ENCODE data around the gene GRAMD1A.
"Not testable (repeated sequence)": the region's sequence is repeated elsewhere in the genome, so short reads cannot be mapped to it uniquely, and the experiment has no call there.

Gene GRAMD1A

GRCh38 chr19:35028600-35028885 is 28.4 kb downstream of the GRAMD1A start:
- peaks cover 0 to 15% (median 14%) of the 10 kb centered on the region in 3 experiments for H3K27me3 ChIP-seq (ENCODE audit: control insufficient read depth in 3 of 3, insufficient read depth in 3 of 3, low read depth in 1 of 3, low read length in 3 of 3)
- not testable (repeated sequence) for H3K4me1 ChIP-seq (ENCODE audit: control insufficient read depth in 2 of 2, insufficient read depth in 1 of 2, low read depth in 1 of 2, low read length in 2 of 2); H3K18ac ChIP-seq (ENCODE audit: low read length); H2AFZ ChIP-seq (ENCODE audit: low read length); H3K4me3 ChIP-seq (ENCODE audit: low read length in 2 of 2); H3K14ac ChIP-seq (ENCODE audit: low read length); DNase-seq (ENCODE audit: low spot score); H2BK15ac ChIP-seq (ENCODE audit: low read length); H3K9me3 ChIP-seq (replicated peaks in 1 of 2; ENCODE audit: control insufficient read depth in 2 of 2, insufficient read depth in 1 of 2, low read depth in 1 of 2, low read length in 2 of 2); H2BK120ac ChIP-seq (ENCODE audit: low read depth, low read length); H3K9ac ChIP-seq (ENCODE audit: low read depth, low read length, poor library complexity); H3K4ac ChIP-seq (ENCODE audit: low read length); H4K8ac ChIP-seq (ENCODE audit: low read depth, low read length); H3K79me1 ChIP-seq (ENCODE audit: low read depth, low read length); H3K23ac ChIP-seq (ENCODE audit: low read depth, low read length, poor library complexity); H2BK12ac ChIP-seq (ENCODE audit: low read length); H3K27ac ChIP-seq (replicated peaks; ENCODE audit: low read length); H3K4me2 ChIP-seq (ENCODE audit: insufficient read depth, low read length, poor library complexity, severe bottlenecking); H2AK5ac ChIP-seq (ENCODE audit: low read depth, low read length); H2BK5ac ChIP-seq (ENCODE audit: low read length); H4K91ac ChIP-seq (ENCODE audit: low read depth, low read length, poor library complexity)
- H3K36me3 ChIP-seq (replicated peaks in 1 of 2; ENCODE audit: control insufficient read depth in 2 of 2, insufficient read depth in 2 of 2, low read length in 2 of 2), result peaks cover 34 to 49% of the 10 kb centered on the region in 2 donors
- WGBS, 2 donors (ENCODE audit: extremely low coverage in 2 of 2, insufficient read length in 2 of 2, insufficient replicate concordance in 1 of 2), result no CpG with 5 or more reads among the region's 3 CpGs

GRCh38 chr19:35029275-35029736 is 29.2 kb downstream of the GRAMD1A start:
- H3K4ac ChIP-seq (ENCODE audit: low read length); H2BK120ac ChIP-seq (ENCODE audit: low read depth, low read length); H3K18ac ChIP-seq (ENCODE audit: low read length); H3K9ac ChIP-seq (ENCODE audit: low read depth, low read length, poor library complexity); H3K9me3 ChIP-seq (replicated peaks in 1 of 2; ENCODE audit: control insufficient read depth in 2 of 2, insufficient read depth in 1 of 2, low read depth in 1 of 2, low read length in 2 of 2); DNase-seq (ENCODE audit: low spot score); H2BK12ac ChIP-seq (ENCODE audit: low read length); H3K4me1 ChIP-seq (ENCODE audit: control insufficient read depth in 2 of 2, insufficient read depth in 1 of 2, low read depth in 1 of 2, low read length in 2 of 2); H3K4me2 ChIP-seq (ENCODE audit: insufficient read depth, low read length, poor library complexity, severe bottlenecking); H3K79me1 ChIP-seq (ENCODE audit: low read depth, low read length); H2BK5ac ChIP-seq (ENCODE audit: low read length); H4K8ac ChIP-seq (ENCODE audit: low read depth, low read length); H2AK5ac ChIP-seq (ENCODE audit: low read depth, low read length); H3K14ac ChIP-seq (ENCODE audit: low read length); H3K27ac ChIP-seq (replicated peaks; ENCODE audit: low read length); H3K4me3 ChIP-seq (ENCODE audit: low read length in 2 of 2); H4K91ac ChIP-seq (ENCODE audit: low read depth, low read length, poor library complexity); H2BK15ac ChIP-seq (ENCODE audit: low read length); H2AFZ ChIP-seq (ENCODE audit: low read length): not testable (repeated sequence)
- Histone ChIP-seq H3K23ac (ENCODE audit: low read depth, low read length, poor library complexity) (peak overlapping the region; percentile 91), H3K27me3 (ENCODE audit: control insufficient read depth in 3 of 3, insufficient read depth in 3 of 3, low read depth in 1 of 3, low read length in 3 of 3) (peaks cover 0 to 15% (median 14%) of the 10 kb centered on the region in 3 experiments), H3K36me3 (replicated peaks in 1 of 2; ENCODE audit: control insufficient read depth in 2 of 2, insufficient read depth in 2 of 2, low read length in 2 of 2) (peaks cover 26 to 41% of the 10 kb centered on the region in 2 donors)
- WGBS, 2 donors (ENCODE audit: extremely low coverage in 2 of 2, insufficient read length in 2 of 2, insufficient replicate concordance in 1 of 2), result no CpG with 5 or more reads among the region's 11 CpGs

DNA sequence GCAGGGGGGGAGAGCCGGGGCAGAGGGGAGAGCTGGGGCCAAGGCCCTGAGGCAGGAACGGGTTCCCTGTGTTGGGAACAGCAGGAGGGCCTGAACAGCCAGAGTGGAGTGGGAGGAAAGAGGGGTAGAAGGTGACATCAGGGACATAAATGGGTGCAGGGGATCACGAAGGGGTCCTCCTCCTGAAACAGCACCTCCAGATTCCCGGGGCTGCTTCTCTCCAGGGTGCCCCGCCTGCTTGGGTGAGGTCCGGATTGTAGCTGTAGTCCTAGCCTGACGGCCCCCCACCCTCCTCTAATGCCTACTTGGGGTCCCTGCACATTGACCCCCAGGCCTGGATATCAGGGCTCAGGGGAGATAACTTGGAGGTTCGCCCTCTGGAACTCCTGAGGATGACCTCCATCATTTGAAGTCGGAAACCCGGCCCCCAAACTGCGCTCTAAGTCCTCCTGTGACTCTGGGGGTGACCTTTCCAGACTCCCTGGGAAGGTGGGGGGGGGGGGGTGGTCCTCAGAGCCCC is 29.7 kb downstream of the GRAMD1A start:
- H3K4me1 ChIP-seq (ENCODE audit: control insufficient read depth in 2 of 2, insufficient read depth in 1 of 2, low read depth in 1 of 2, low read length in 2 of 2), result peaks cover 0 to 7% of the 10 kb centered on the region in 2 donors
- no CpG with 5 or more reads among the region's 11 CpGs for WGBS, 2 donors (ENCODE audit: extremely low coverage in 2 of 2, insufficient read length in 2 of 2, insufficient replicate concordance in 1 of 2)
- no peak overlapping the region for H3K27ac ChIP-seq (replicated peaks; ENCODE audit: low read length)
- peaks cover 25 to 36% of the 10 kb centered on the region in 2 donors for H3K36me3 ChIP-seq (replicated peaks in 1 of 2; ENCODE audit: control insufficient read depth in 2 of 2, insufficient read depth in 2 of 2, low read length in 2 of 2)
- no peaks in the 10 kb centered on the region for H3K9me3 ChIP-seq (replicated peaks in 1 of 2; ENCODE audit: control insufficient read depth in 2 of 2, insufficient read depth in 1 of 2, low read depth in 1 of 2, low read length in 2 of 2)
- peak overlapping the region; percentile 53 for H2BK5ac ChIP-seq (ENCODE audit: low read length)
- H3K9ac ChIP-seq (ENCODE audit: low read depth, low read length, poor library complexity), result no peak overlapping the region
- peaks cover 0 to 15% (median 14%) of the 10 kb centered on the region in 3 experiments for H3K27me3 ChIP-seq (ENCODE audit: control insufficient read depth in 3 of 3, insufficient read depth in 3 of 3, low read depth in 1 of 3, low read length in 3 of 3)
- H2AFZ ChIP-seq (ENCODE audit: low read length), result peak overlapping the region; percentile 92
- no peak for DNase-seq (ENCODE audit: low spot score)
- H3K23ac ChIP-seq (ENCODE audit: low read depth, low read length, poor library complexity), result peak overlapping the region; percentile 91
- H2BK12ac ChIP-seq (ENCODE audit: low read length), result no peak overlapping the region
- H3K4me3 ChIP-seq (ENCODE audit: low read length in 2 of 2), result peak overlapping the region; percentile 41 to 64
- peak overlapping the region; percentile 86 for H3K4me2 ChIP-seq (ENCODE audit: insufficient read depth, low read length, poor library complexity, severe bottlenecking)
- H2AK5ac ChIP-seq (ENCODE audit: low read depth, low read length), result peak overlapping the region; percentile 83
- no peak overlapping the region for H2BK15ac ChIP-seq (ENCODE audit: low read length)
- no peak overlapping the region for H2BK120ac ChIP-seq (ENCODE audit: low read depth, low read length)
- H3K14ac ChIP-seq (ENCODE audit: low read length), result no peak overlapping the region
- H4K91ac ChIP-seq (ENCODE audit: low read depth, low read length, poor library complexity), result no peak overlapping the region
- no peak overlapping the region for H3K4ac ChIP-seq (ENCODE audit: low read length)
- H3K79me1 ChIP-seq (ENCODE audit: low read depth, low read length), result peaks cover 4% of the 10 kb centered on the region
- no peak overlapping the region for H4K8ac ChIP-seq (ENCODE audit: low read depth, low read length)
- H3K18ac ChIP-seq (ENCODE audit: low read length), result peak overlapping the region; percentile 80

- H3K9ac ChIP-seq (ENCODE audit: low read depth, low read length, poor library complexity), result peak within 1 kb of the TSS; percentile 84
- no peak within 1 kb of the TSS for H2BK12ac ChIP-seq (ENCODE audit: low read length)
- H3K4me2 ChIP-seq (ENCODE audit: insufficient read depth, low read length, poor library complexity, severe bottlenecking), result peak within 1 kb of the TSS; percentile 86
- peak within 1 kb of the TSS; percentile 83 for H2AK5ac ChIP-seq (ENCODE audit: low read depth, low read length)
- H3K18ac ChIP-seq (ENCODE audit: low read length), result peak within 1 kb of the TSS; percentile 85
- peaks cover 0 to 7% of the 10 kb centered on the region in 2 donors for H3K4me1 ChIP-seq (ENCODE audit: control insufficient read depth in 2 of 2, insufficient read depth in 1 of 2, low read depth in 1 of 2, low read length in 2 of 2)
- no peak within 1 kb of the TSS for H4K91ac ChIP-seq (ENCODE audit: low read depth, low read length, poor library complexity)
- peak within 1 kb of the TSS; percentile 92 for H2AFZ ChIP-seq (ENCODE audit: low read length)
- H3K36me3 ChIP-seq (replicated peaks in 1 of 2; ENCODE audit: control insufficient read depth in 2 of 2, insufficient read depth in 2 of 2, low read length in 2 of 2), result peaks cover 23 to 30% of the 10 kb centered on the region in 2 donors
- H3K27ac ChIP-seq (replicated peaks; ENCODE audit: low read length), result no peak within 1 kb of the TSS
- peaks cover 0 to 15% (median 14%) of the 10 kb centered on the region in 3 experiments for H3K27me3 ChIP-seq (ENCODE audit: control insufficient read depth in 3 of 3, insufficient read depth in 3 of 3, low read depth in 1 of 3, low read length in 3 of 3)
- no peak within 1 kb of the TSS for H4K8ac ChIP-seq (ENCODE audit: low read depth, low read length)
- H3K4ac ChIP-seq (ENCODE audit: low read length), result peak within 1 kb of the TSS; percentile 37
- H3K23ac ChIP-seq (ENCODE audit: low read depth, low read length, poor library complexity), result peak within 1 kb of the TSS; percentile 91
- peak within 1 kb of the TSS; percentile 71 for H3K14ac ChIP-seq (ENCODE audit: low read length)
- peaks cover 4% of the 10 kb centered on the region for H3K79me1 ChIP-seq (ENCODE audit: low read depth, low read length)
- peak; percentile 56 for DNase-seq (ENCODE audit: low spot score)
- H2BK120ac ChIP-seq (ENCODE audit: low read depth, low read length), result no peak within 1 kb of the TSS
- WGBS, 2 donors (ENCODE audit: extremely low coverage in 2 of 2, insufficient read length in 2 of 2, insufficient replicate concordance in 1 of 2), result no CpG with 5 or more reads among the region's 118 CpGs
- no peaks in the 10 kb centered on the region for H3K9me3 ChIP-seq (replicated peaks in 1 of 2; ENCODE audit: control insufficient read depth in 2 of 2, insufficient read depth in 1 of 2, low read depth in 1 of 2, low read length in 2 of 2)
- H2BK5ac ChIP-seq (ENCODE audit: low read length), result peak within 1 kb of the TSS; percentile 53
- H2BK15ac ChIP-seq (ENCODE audit: low read length), result no peak within 1 kb of the TSS
- H3K4me3 ChIP-seq (ENCODE audit: low read length in 2 of 2), result peak within 1 kb of the TSS; percentile 41 to 81
These were observed 30.3 kb downstream of the GRAMD1A start, which contains the start of gene SCN1B for GRCh38 chr19:35030257-35031071. Gene SCN1B, plus strand, starts transcription at chr19:35030470. Its CDS starts 351 bp downstream, at chr19:35030821.

All from neuronal stem cell (in vitro differentiated cells).